ENCODE data around the gene NADK2. TPM values are rescaled to one million over a fixed set of nuclear protein-coding genes. Genes with fewer than 3 reads are reported as not detected.

The NADK2 gene
- total RNA-seq, 4 donors from 2014 or later: 13.2 to 26.5 (median 18.9) TPM

DNA sequence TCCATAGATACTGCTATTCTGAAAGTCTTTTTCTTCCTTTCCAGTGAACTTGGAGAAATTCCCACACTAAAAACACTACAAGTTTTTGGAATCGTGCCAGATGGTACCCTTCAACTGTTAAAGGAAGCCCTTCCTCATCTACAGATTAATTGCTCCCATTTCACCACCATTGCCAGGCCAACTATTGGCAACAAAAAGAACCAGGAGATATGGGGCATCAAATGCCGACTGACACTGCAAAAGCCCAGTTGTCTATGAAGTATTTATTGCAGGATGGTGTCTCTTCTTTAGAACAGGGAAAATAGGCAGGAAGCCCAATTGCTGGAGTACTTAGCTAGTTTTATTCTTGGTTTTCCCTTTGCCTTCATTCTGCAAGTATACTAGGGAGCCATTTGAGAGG is 60.0 kb downstream of the NADK2 start:
- no peak for DNase-seq (ENCODE audit: low spot score)

GRCh38 chr5:36180556-36181350 is 61.0 kb downstream of the NADK2 start:
- DNase-seq (ENCODE audit: low spot score) (no peak), ATAC-seq (ENCODE audit: low FRiP score) (no peak)
- TF ChIP-seq CTCF (IDR thresholded peaks at IDR 0.05): no peak

More for the DNA sequence above, 60.0 kb downstream of the NADK2 start:
- no peak for ATAC-seq (ENCODE audit: low FRiP score)
- TF ChIP-seq CTCF (IDR thresholded peaks at IDR 0.05): no peak

DNA sequence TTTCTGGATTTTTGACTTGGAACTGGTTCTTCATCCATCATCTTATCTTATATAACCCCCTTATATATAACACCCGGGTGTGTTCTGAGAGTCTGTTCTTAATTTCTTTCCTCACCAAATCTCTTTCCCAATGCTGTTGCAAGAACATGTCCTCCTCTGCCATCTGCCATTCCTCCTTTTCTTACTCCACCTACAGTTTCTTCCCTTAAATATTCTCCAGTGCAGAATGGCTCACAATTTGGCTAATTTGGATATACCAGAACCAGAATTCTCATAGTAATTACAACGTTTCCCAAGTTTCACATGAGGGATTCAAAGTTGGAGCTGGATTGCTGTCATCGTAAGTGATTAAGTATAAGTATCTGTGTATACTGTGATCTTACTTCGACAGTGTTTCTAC is 61.8 kb downstream of the NADK2 start:
- DNase-seq (ENCODE audit: low spot score) (no peak), ATAC-seq (ENCODE audit: low FRiP score) (no peak)
- no peak for TF ChIP-seq CTCF (IDR thresholded peaks at IDR 0.05)

DNA sequence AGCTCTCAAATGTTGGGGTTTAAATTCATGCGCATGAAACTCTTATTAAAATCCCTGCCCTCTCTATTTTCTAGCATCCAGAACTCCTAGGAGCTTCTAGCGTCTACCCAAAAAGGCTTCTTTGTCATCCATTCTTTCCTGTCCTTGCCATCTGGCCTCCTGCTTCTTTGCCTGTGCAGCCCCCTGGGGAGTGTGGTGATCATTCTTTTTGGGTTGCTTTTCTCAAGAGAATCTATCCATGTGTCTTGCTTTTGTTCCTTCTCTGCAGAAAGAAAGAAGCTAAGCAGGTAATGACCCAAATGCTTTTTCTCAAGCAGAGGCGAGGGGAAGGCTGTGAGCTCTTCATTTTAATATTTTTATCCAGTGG is 63.2 kb downstream of the NADK2 start:
- ATAC-seq (ENCODE audit: low FRiP score) (no peak), DNase-seq (ENCODE audit: low spot score) (no peak)
- TF ChIP-seq CTCF (IDR thresholded peaks at IDR 0.05): no peak

- no peak for DNase-seq (ENCODE audit: low spot score)
- peak; percentile 70 for ATAC-seq (ENCODE audit: low FRiP score)
Observed at GRCh38 chr5:36177715-36178523, 63.8 kb downstream of the NADK2 start.

DNA sequence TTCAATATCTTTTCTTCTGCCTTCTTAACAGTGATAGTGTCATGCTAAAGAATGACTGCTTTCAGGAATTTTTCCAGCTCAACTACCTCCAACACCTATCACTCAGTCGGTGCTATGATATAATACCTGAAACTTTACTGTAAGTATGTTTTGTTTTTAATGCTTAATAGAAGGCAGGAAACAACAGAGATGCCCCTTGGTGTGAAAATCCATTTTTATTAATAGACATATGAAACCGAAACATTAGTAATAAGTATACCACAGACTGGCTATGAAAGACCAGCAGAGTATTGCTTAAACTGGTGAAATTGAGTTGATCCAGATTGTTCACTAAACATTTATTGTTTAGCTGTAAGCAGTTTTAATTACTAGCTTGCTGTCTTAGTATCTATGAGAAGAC is 64.6 kb downstream of the NADK2 start:
- ATAC-seq (ENCODE audit: low FRiP score): no peak
- DNase-seq (ENCODE audit: low spot score): no peak
- no peak for TF ChIP-seq CTCF (IDR thresholded peaks at IDR 0.05)

More at GRCh38 chr5:36177715-36178523, 63.8 kb downstream of the NADK2 start:
- no peak for TF ChIP-seq CTCF (IDR thresholded peaks at IDR 0.05)

All from omental fat pad (tissue), 4 donors.